Spinal cord (tissue), 10 donors: ENCODE data around the gene S100A12. TPM values are rescaled to one million over a fixed set of nuclear protein-coding genes. Genes with fewer than 3 reads are reported as not detected.
"Not testable (repeated sequence)": the region's sequence is repeated elsewhere in the genome, so short reads cannot be mapped to it uniquely, and the experiment has no call there.

ENCODE experiments used
- DNase-seq, 6 donors: peaks; one replicate each; pipeline versions ENCODE4 v3.0.0 to v3.0.0-alpha.2; 2013 to 2015; ENCODE audit warnings: low spot score in 6 of 6, low read depth in 4 of 6
- H3K27ac ChIP-seq: one replicate; pipeline ENCODE4 v1.5.1; 2013; ENCODE audit warnings: low read depth, low read length, control low read depth
- H3K27me3 ChIP-seq: one replicate; pipeline ENCODE4 v1.6.1; 2013; ENCODE audit warnings: low read length; ENCODE audit not compliant: control insufficient read depth, insufficient read depth
- H3K36me3 ChIP-seq: one replicate; pipeline ENCODE4 v1.6.1; 2013; ENCODE audit warnings: low read length; ENCODE audit not compliant: control insufficient read depth, insufficient read depth
- H3K4me1 ChIP-seq: one replicate; pipeline ENCODE4 v1.6.1; 2013; ENCODE audit warnings: low read length; ENCODE audit not compliant: control insufficient read depth, insufficient read depth
- H3K4me3 ChIP-seq: one replicate; pipeline ENCODE4 v1.5.1; 2013; ENCODE audit warnings: low read depth, low read length, control low read depth
- H3K9me3 ChIP-seq: one replicate; pipeline ENCODE4 v1.6.1; 2013; ENCODE audit warnings: low read length; ENCODE audit not compliant: control insufficient read depth, insufficient read depth
- WGBS: methylation state at CpG from one replicate; pipeline ENCODE4 v1.1.5; 2013; ENCODE audit warnings: missing lambda C conversion rate; ENCODE audit not compliant: insufficient coverage; 5-methylcytosine and 5-hydroxymethylcytosine counted together
- polyA plus RNA-seq, 2 donors: library from polyadenylated mRNA; unstranded; fragments of 120-200 nt; gene quantifications; one replicate each; pipeline ENCODE4 v1.2.1, GENCODE V29; 2013; ENCODE audit not compliant: insufficient read length in 2 of 2
- total RNA-seq, 2 donors: library from RNA; depleted of rRNA in 1 of 2; stranded (reverse); fragments of 120-200 nt in 1 of 2; fragments of >200 nt in 1 of 2; gene quantifications; one replicate each; pipeline versions ENCODE4 v1.2.3 to v1.2.4, GENCODE V29; 2013 to 2014
- donor health status: healthy.

Gene S100A12
- total and polyA plus RNA-seq, 4 donors, result 1.4 to 87.6 TPM; not detected in 2

GRCh38 chr1:153347049-153347448 is 28.4 kb downstream of the S100A12 start:
- not testable (repeated sequence) for H3K36me3 ChIP-seq, DNase-seq, H3K27me3 ChIP-seq, H3K9me3 ChIP-seq, H3K4me3 ChIP-seq, H3K27ac ChIP-seq, H3K4me1 ChIP-seq
- WGBS, result 90% methylated on average over 8 of the region's 14 CpGs

DNA sequence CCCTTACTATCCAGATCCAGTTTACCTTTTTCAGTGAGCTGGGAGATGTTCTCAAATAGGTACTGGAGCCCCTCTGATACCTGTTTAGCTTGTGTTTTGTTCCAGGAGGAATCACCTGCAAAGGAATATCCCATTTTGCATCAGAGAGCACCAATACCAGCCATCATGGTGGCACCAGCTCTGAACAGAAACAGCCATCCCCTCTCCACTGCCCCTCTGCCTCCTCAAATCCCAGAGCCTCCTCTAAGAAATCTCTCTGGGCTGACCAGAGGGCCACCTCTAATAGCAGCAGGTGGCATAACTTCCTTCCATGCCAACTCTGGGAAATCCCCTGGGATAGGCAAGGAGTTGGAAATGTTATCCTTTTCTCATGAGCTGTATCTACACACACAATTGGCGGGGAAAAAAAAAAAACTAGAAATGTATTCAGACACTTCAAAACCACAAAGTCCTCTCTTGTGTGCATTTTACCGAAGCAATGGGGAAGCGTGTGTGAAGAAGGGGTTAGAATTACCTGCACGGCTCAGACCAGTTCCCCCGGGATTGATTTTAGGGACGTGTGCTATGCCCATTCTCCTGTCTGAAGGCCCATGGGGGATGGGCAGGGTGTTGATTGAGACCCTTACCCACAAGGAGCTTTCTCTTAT is 29.2 kb downstream of the S100A12 start:
- DNase-seq, result no peak

GRCh38 chr1:153345187-153346076 is 30.0 kb downstream of the S100A12 start:
- 86% methylated on average over 13 of the region's 14 CpGs for WGBS
- no peak for DNase-seq
- H3K27me3 ChIP-seq, result no peaks in the 10 kb centered on the region

More for the DNA sequence above, 29.2 kb downstream of the S100A12 start:
- Histone ChIP-seq H3K27me3 (no peaks in the 10 kb centered on the region), H3K9me3 (no peaks in the 10 kb centered on the region), H3K4me3 (no peak overlapping the region), H3K4me1 (no peaks in the 10 kb centered on the region), H3K36me3 (no peaks in the 10 kb centered on the region), H3K27ac (no peak overlapping the region)
- WGBS, result 81% methylated on average over 4 of the region's 6 CpGs

GRCh38 chr1:153344718-153345025 is 30.7 kb downstream of the S100A12 start:
- DNase-seq, result no peak
- Histone ChIP-seq H3K9me3 (no peaks in the 10 kb centered on the region), H3K27me3 (no peaks in the 10 kb centered on the region), H3K27ac (no peak overlapping the region), H3K4me3 (no peak overlapping the region), H3K4me1 (no peaks in the 10 kb centered on the region), H3K36me3 (no peaks in the 10 kb centered on the region)
- WGBS, result 100% methylated on average over 1 of the region's 3 CpGs

More at GRCh38 chr1:153345187-153346076, 30.0 kb downstream of the S100A12 start:
- Histone ChIP-seq H3K36me3 (no peaks in the 10 kb centered on the region), H3K9me3 (no peaks in the 10 kb centered on the region), H3K4me3 (no peak overlapping the region), H3K27ac (no peak overlapping the region), H3K4me1 (no peaks in the 10 kb centered on the region)

GRCh38 chr1:153343811-153344717 is 31.4 kb downstream of the S100A12 start:
- Histone ChIP-seq H3K27me3 (no peaks in the 10 kb centered on the region), H3K4me3 (no peak overlapping the region), H3K9me3 (no peaks in the 10 kb centered on the region), H3K36me3 (no peaks in the 10 kb centered on the region), H3K27ac (no peak overlapping the region), H3K4me1 (no peaks in the 10 kb centered on the region)
- DNase-seq, result no peak
- 61% methylated on average over 4 of the region's 9 CpGs for WGBS

- Histone ChIP-seq H3K9me3 (no peaks in the 10 kb centered on the region), H3K4me3 (no peak overlapping the region), H3K27me3 (no peaks in the 10 kb centered on the region), H3K36me3 (no peaks in the 10 kb centered on the region), H3K27ac (no peak overlapping the region), H3K4me1 (no peaks in the 10 kb centered on the region)
- no peak for DNase-seq
- 30% methylated on average over 5 of the region's 5 CpGs for WGBS
These were observed 32.3 kb downstream of the S100A12 start for GRCh38 chr1:153343040-153343681.

- Histone ChIP-seq H3K4me1 (no peaks in the 10 kb centered on the region), H3K4me3 (no peak overlapping the region), H3K9me3 (no peaks in the 10 kb centered on the region), H3K27me3 (no peaks in the 10 kb centered on the region), H3K27ac (no peak overlapping the region), H3K36me3 (no peaks in the 10 kb centered on the region)
- DNase-seq, result no peak
- 100% methylated on average over 2 of the region's 3 CpGs for WGBS
These were observed 33.2 kb downstream of the S100A12 start for GRCh38 chr1:153342178-153342577.

- 98% methylated on average over 4 of the region's 4 CpGs for WGBS
- Histone ChIP-seq H3K4me1 (no peaks in the 10 kb centered on the region), H3K4me3 (no peak overlapping the region), H3K27ac (no peak overlapping the region), H3K9me3 (no peaks in the 10 kb centered on the region), H3K36me3 (no peaks in the 10 kb centered on the region), H3K27me3 (no peaks in the 10 kb centered on the region)
- no peak for DNase-seq
These were observed 33.9 kb downstream of the S100A12 start for GRCh38 chr1:153341431-153341934.

DNA sequence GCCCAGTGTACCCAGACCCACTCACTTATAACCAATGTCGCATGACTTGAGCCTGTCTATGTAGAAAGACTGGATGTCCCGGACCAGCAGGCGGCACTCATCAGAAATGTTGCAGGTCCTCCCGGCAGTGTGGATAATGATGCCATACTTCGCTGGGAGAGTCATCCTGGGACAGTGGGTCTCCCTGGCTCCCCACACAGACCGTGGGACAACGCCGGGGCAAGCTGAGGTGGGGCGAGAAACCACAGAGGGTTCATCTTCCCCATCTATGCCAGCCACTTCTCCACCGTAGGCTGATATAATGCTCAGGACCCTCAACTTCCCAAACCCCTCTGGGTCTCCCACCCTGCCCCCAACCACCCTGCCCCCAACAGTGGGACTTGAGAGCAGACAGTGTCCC is 35.1 kb downstream of the S100A12 start:
- no peaks in the 10 kb centered on the region for H3K27me3 ChIP-seq
- DNase-seq, result no peak
- no peaks in the 10 kb centered on the region for H3K36me3 ChIP-seq
- H3K4me1 ChIP-seq, result no peaks in the 10 kb centered on the region
- H3K27ac ChIP-seq, result no peak overlapping the region
- H3K4me3 ChIP-seq, result no peak overlapping the region
- 95% methylated on average over 9 of the region's 10 CpGs for WGBS
- H3K9me3 ChIP-seq, result no peaks in the 10 kb centered on the region
